IPS-15b (cell line): ENCODE measurements around the gene ZNF143.
"Not testable (repeated sequence)": the region's sequence is repeated elsewhere in the genome, so short reads cannot be mapped to it uniquely, and the experiment has no call there.

Experiments
- H3K27me3 ChIP-seq: one replicate; pipeline ENCODE4 v1.6.1; 2013; ENCODE audit warnings: low read length; ENCODE audit not compliant: control insufficient read depth, insufficient read depth
- H3K36me3 ChIP-seq: one replicate; pipeline ENCODE4 v1.6.1; 2013; ENCODE audit warnings: low read length; ENCODE audit not compliant: control insufficient read depth, insufficient read depth
- H3K4me1 ChIP-seq: one replicate; pipeline ENCODE4 v1.6.1; 2013; ENCODE audit warnings: mild to moderate bottlenecking, low read length; ENCODE audit not compliant: control insufficient read depth, insufficient read depth
- H3K4me3 ChIP-seq: one replicate; pipeline ENCODE4 v1.5.1; 2013; ENCODE audit warnings: low read depth, low read length
- H3K9ac ChIP-seq: one replicate; pipeline ENCODE4 v1.6.1; 2013; ENCODE audit warnings: low read depth, mild to moderate bottlenecking, low read length
- H3K9me3 ChIP-seq: one replicate; pipeline ENCODE4 v1.6.1; 2013; ENCODE audit warnings: mild to moderate bottlenecking, low read length; ENCODE audit not compliant: control insufficient read depth, insufficient read depth

ZNF143 gene

DNA sequence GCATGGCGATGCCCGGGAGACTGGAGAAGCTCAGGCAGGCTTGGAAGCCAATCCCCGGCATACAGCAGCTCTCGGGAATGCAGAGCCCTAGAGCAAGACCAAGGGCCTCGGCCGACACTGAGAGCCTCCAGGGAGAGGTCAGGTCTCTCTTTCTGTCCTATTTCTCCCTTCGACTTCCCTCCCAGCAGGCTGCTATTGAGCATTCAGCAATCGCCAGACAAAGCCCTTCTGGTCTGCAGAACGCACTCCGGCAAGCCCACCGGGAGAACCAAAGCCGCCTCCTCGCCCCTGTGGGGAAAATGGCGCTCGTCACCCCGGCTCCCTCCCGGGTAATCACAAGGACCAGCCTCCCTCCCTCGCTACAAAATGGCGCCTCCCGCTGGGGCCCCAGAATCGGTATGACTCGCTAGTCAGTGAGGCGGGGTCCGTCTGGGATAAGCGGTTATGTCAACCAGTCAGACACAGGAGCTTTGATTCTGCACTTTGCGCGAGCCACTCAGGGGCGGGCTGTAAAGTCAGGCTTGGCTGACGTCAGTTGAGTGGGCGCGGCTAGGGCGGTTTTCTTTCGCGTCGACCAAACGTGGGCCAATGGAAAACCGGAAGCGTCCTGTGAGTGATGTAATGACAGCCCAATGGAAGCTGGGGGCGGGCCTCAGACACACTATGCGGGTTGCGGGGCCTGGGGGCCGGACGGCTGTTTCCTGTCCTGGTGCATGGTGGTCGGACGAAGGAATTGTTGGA, at the start of gene ZNF143:
Gene ZNF143, plus strand, starts transcription at position 691 of the 741 bp plus-strand sequence. CDS start 10,297 bp downstream, outside the sequence.
- no peaks in the 10 kb centered on the region for H3K4me1 ChIP-seq
- no peaks in the 10 kb centered on the region for H3K27me3 ChIP-seq
- no peaks in the 10 kb centered on the region for H3K9me3 ChIP-seq
- peak within 1 kb of the TSS; percentile 100 for H3K9ac ChIP-seq
- no peaks in the 10 kb centered on the region for H3K36me3 ChIP-seq
- peak within 1 kb of the TSS; percentile 100 for H3K4me3 ChIP-seq

DNA sequence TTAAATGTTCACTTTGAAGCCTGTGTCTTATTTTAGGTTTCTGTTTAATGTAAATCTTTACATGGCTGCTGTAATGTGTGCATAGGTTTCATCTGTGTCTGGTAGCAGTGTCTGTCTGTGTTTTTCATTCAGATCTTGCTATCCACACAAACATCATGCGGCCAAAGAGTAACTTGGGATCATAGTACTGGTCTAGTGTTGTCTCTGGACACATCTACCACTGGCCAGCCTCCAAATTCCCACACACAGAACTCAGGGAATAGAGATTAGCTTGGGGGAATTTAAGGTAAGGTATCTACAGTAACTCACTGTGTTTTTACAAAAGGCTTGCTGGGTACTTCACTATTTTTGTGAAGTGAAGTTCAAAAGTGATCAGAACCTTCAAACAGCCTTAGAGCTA, 32.1 kb upstream of the ZNF143 start:
- H3K27me3 ChIP-seq = no peaks in the 10 kb centered on the region
- no peak overlapping the region for H3K4me3 ChIP-seq
- no peaks in the 10 kb centered on the region for H3K4me1 ChIP-seq
- no peaks in the 10 kb centered on the region for H3K9me3 ChIP-seq
- no peak overlapping the region for H3K9ac ChIP-seq
- peaks cover 44% of the 10 kb centered on the region for H3K36me3 ChIP-seq

DNA sequence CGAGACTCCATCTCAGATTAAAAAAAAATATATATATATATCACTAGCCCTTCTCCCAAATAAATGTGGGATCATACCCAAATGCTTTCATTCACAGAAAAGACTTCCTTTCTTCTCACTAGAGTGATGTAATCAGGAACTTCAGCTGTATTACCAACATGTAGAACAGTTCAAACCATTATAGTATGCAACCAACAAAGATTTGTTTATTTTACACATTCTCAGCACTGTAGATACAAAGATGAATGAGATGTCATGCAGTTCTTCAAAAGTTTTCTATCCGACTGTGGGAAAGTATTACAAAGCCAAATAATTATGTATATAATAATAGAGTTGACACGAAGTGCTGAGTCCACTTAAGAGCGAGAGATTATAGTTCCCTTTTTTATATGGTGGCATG, 22.2 kb upstream of the ZNF143 start:
- Histone ChIP-seq H3K36me3 (peaks cover 64% of the 10 kb centered on the region), H3K9ac (no peak overlapping the region), H3K9me3 (no peaks in the 10 kb centered on the region), H3K4me1 (no peaks in the 10 kb centered on the region), H3K4me3 (no peak overlapping the region), H3K27me3 (no peaks in the 10 kb centered on the region)

DNA sequence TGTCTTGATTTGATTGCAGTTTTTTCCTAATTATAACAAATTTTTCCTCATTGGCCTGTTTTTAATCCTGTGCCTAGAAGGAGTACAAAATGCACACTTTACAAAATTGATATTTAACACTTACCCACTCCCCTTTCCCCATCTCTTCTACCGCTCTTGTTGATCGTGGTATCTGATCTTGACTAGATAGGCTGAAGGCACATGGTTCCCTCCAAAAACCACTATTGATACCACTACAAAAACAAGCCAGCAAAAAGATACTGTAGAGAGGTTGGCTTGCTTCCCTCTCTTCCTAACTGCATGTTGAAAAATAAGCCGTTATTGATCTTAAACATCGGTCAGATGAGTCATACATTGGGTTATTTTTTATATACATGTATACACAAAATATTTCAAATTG, 14.6 kb upstream of the ZNF143 start:
- Histone ChIP-seq H3K27me3 (no peaks in the 10 kb centered on the region), H3K4me3 (no peak overlapping the region), H3K36me3 (peaks cover 17% of the 10 kb centered on the region), H3K9ac (no peak overlapping the region), H3K9me3 (no peaks in the 10 kb centered on the region), H3K4me1 (no peaks in the 10 kb centered on the region)

DNA sequence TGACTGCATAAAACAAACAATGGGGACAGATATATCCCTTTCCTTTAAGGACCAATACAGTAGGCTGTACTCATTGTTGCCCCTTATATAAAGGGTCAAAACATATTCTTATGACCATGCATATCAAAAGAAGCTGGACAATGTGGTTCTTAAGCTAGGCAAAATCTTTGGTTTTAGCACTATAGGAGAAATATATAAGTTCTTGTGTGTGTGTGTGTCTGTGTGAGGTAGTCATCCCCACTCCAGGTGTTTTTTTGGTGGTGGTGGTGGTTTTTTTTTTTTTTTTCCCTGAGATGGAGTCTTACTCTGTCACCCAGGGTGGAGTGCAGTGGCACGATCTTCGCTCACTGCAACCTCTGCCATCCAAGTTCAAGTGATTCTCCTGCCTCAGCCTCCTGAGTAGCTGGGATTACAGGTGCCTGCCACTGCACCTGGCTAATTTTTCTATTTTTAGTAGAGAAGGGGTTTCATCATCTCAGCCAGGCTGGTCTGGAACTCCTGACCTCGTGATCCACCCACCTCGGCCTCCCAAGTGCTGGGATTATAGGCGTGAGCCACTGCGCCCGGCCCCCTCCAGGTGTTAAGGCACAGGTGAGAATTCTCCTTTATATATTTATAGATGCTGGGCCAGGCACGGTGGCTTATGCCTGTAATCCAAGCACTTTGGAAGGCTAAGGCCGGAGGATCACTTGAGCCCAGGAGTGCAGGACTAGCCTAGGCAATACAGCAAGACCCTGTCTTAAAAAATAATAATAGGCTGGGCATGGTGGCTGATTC, 12.0 kb upstream of the ZNF143 start:
- no peaks in the 10 kb centered on the region for H3K9me3 ChIP-seq
- H3K36me3 ChIP-seq = peaks cover under 1% of the 10 kb centered on the region
- no peak overlapping the region for H3K9ac ChIP-seq
- H3K4me3 ChIP-seq = no peak overlapping the region
- no peaks in the 10 kb centered on the region for H3K27me3 ChIP-seq
- no peaks in the 10 kb centered on the region for H3K4me1 ChIP-seq

DNA sequence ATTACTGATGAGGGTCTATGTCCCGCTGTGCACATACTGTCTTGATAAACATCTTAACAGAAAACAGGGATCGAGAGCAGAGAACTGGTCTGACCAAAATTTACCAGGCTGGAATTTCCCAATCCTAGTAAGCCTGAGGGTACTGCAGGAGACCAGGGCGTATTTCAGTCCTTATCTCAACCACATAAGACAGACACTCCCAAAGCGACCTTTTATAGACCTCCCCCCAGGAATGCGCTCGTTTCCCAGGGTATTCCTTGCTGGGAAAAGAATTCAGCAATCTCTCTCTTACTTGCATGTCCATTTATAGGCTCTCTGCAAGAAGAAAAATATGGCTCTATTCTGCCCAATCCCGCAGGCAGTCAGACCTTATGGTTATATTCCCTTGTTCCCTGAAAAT, 8.8 kb upstream of the ZNF143 start:
- not testable (repeated sequence) for H3K27me3 ChIP-seq, H3K36me3 ChIP-seq, H3K9ac ChIP-seq, H3K4me3 ChIP-seq, H3K9me3 ChIP-seq, H3K4me1 ChIP-seq

DNA sequence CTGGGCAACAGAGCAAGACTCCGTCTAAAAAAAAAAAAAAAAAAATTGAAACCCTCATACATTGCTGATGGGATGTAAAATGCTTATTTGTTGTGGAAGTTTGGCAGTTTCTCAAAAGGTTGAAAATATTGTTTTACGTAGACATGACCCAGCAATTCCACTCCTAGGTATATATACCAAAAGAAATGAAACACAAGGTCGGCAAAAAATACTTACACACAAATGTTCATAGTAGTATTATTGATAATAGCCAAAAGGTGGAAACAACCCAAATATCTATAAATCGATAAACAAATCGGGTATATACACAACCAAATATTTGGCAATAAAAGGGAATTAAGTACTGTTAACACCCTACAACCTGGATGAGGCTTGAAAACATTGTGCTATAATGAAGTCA, 5.1 kb upstream of the ZNF143 start:
- Histone ChIP-seq H3K9me3 (no peaks in the 10 kb centered on the region), H3K4me1 (no peaks in the 10 kb centered on the region), H3K4me3 (no peak overlapping the region), H3K27me3 (no peaks in the 10 kb centered on the region), H3K36me3 (no peaks in the 10 kb centered on the region), H3K9ac (no peak overlapping the region)

DNA sequence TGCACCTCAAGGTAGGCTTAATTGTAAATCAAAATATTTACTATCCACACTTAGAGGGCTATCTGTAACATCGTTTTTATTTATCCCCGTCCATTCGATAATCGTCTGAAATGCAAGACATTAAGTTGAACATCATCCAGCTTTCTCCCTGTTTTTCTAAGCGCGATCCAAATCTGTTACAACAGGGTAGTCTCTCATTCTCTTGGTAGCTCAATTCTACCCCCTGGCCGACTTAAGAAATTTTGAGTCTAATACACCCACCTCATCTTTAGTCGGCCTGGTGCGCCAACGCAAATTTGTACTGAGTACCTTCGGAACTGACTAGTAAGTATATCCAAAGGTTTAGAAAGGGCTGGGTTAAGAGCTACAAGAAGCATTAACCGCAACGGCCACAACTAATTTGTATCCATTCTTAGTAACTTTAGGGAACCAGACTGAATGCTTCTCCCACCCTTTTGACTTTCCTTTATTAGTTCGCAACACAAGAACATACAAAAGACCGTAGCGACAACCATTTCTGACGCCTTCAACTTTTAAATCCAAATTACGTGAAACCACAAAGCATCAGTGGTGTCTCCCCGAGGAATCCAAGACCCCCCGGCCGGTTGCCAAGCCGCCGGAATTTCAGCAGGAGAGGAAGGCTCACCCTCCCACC, 1.0 kb upstream of the ZNF143 start:
- Histone ChIP-seq H3K9ac (peak overlapping the region; percentile 100), H3K4me3 (peak overlapping the region; percentile 100), H3K4me1 (no peaks in the 10 kb centered on the region), H3K9me3 (no peaks in the 10 kb centered on the region), H3K27me3 (no peaks in the 10 kb centered on the region), H3K36me3 (no peaks in the 10 kb centered on the region)

DNA sequence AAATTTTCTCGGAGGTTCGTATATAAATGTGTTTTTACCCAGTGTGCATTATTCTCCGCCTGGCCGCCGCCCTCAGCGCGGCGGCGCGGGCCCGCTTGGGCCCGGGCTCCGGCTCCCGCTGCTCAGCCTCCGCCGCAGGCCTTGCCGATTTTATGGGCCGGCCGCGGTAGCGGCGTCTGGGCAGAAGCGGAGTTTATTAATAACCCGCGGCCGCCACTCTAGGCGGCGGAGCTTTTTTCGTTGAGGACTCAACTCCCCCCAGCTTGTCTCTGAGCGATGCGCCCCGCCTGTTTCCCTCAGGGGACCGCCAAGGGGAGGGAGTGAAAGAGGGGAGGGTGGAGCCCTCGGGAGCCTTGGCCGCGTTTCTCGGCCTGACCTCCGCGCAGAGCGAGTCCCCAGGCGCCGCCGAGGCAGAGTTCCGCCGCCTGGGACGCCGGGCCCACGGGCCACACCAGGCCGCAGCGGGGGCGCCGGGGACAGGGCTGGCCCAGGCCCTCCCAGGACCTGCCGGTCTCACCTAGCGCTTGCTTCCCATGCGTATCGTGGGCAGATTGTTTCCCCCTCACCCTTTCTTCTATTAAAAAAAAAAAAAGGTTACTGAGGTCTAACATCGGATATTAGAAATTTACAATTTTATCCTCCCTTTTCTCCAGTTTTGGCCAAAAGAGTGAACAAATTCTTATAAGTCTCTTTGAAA, 399 bp downstream of the ZNF143 start:
- Histone ChIP-seq H3K36me3 (no peaks in the 10 kb centered on the region), H3K9me3 (no peaks in the 10 kb centered on the region), H3K4me3 (peak overlapping the region; percentile 87), H3K27me3 (no peaks in the 10 kb centered on the region), H3K9ac (peak overlapping the region; percentile 91), H3K4me1 (no peaks in the 10 kb centered on the region)

DNA sequence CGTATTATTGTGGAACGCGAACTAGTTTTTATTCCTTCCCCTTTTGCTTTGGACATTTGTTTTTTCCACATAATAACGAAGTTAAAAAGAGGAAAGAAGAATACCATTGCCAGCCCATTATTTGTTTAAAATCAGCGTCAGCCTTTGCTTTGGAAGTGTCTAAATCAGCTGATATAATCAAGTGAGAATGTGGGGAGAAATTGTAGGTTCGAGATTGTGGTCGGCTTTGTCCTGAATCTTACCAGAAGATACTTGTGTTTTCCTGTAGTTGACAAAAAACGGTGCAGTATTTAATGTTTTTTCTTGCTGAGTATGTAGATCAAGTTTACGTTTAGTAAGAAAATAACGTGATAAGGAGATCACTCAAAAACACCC, 935 bp downstream of the ZNF143 start:
- peak overlapping the region; percentile 91 for H3K9ac ChIP-seq
- no peaks in the 10 kb centered on the region for H3K4me1 ChIP-seq
- no peaks in the 10 kb centered on the region for H3K36me3 ChIP-seq
- no peaks in the 10 kb centered on the region for H3K27me3 ChIP-seq
- H3K9me3 ChIP-seq = no peaks in the 10 kb centered on the region
- H3K4me3 ChIP-seq = peak overlapping the region; percentile 87

DNA sequence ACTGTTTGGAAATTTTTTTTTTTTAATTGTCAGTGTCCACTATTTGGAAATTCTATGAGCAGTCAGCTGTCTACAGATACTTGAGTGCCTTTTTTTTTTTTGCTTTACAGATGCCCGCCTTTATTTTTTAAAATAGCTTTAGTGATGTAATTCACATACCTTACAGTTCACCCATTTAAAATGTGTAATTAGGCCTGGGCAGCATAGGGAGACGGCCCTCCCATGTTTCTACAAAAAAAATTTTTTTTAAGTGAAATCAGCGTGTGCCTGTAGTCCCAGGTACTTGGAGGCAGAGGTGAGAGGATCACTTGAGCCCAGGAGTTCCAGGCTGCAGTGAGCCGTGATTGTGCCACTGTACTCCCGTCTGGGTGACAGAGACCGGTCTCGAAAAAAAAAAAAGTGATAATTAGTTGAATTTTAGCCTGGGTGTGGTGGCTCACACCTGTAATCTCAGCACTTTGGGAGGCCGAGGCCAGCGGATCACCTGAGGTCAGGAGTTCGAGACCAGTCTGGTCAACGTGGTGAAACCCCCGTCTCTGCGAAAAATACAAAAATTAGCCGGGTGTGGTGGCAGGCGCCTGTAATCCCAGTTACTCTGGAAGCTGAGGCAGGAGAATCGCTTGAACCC, 1.5 kb downstream of the ZNF143 start:
- H3K9me3 ChIP-seq = no peaks in the 10 kb centered on the region
- H3K27me3 ChIP-seq = no peaks in the 10 kb centered on the region
- H3K36me3 ChIP-seq = no peaks in the 10 kb centered on the region
- peak overlapping the region; percentile 91 for H3K9ac ChIP-seq
- peak overlapping the region; percentile 87 for H3K4me3 ChIP-seq
- no peaks in the 10 kb centered on the region for H3K4me1 ChIP-seq
